GM10266 (cell line): ENCODE data around the gene WDR73.

Experiments used
- DNase-seq: peaks from one replicate; pipeline ENCODE4 v3.0.0; 2012; ENCODE audit errors: extremely low spot score
- CTCF ChIP-seq: IDR thresholded peaks from 2 replicates; pipeline ENCODE4 v1.5.1; 2012; ENCODE audit warnings: mild to moderate bottlenecking, low read depth; ENCODE audit not compliant: control insufficient read depth, insufficient read depth; ENCODE audit errors: missing control alignments

Gene WDR73

GRCh38 chr15:84631706-84632272, 22.3 kb downstream of the WDR73 start:
- DNase-seq, result no peak
- TF ChIP-seq CTCF, result no peak

- no peak for DNase-seq
- no peak for TF ChIP-seq CTCF
These were observed 25.1 kb downstream of the WDR73 start for GRCh38 chr15:84629033-84629432.

- DNase-seq, result no peak
- TF ChIP-seq CTCF, result no peak
These were observed 29.0 kb downstream of the WDR73 start for GRCh38 chr15:84625123-84625522.

GRCh38 chr15:84624359-84624758, 29.7 kb downstream of the WDR73 start:
- TF ChIP-seq CTCF, result no peak
- DNase-seq, result no peak

- no peak for TF ChIP-seq CTCF
- DNase-seq, result no peak
These were observed 32.6 kb downstream of the WDR73 start for GRCh38 chr15:84621358-84621979.

- DNase-seq, result no peak
- no peak for TF ChIP-seq CTCF
These were observed 33.5 kb downstream of the WDR73 start for GRCh38 chr15:84620626-84621025.

- DNase-seq, result no peak
- no peak for TF ChIP-seq CTCF
These were observed 37.8 kb downstream of the WDR73 start for GRCh38 chr15:84616235-84616634.
